ENCODE results near the gene RPL26.

RPL26 gene

GRCh38 chr17:8420041-8420934, 37.3 kb upstream of the RPL26 start:
- Histone ChIP-seq H3K4me3 (ENCODE audit: low read depth, low read length) (no peak overlapping the region), H3K9me3 (no peaks in the 10 kb centered on the region), H3K27me3 (no peaks in the 10 kb centered on the region), H3K36me3 (no peaks in the 10 kb centered on the region), H3K4me1 (no peaks in the 10 kb centered on the region)
- no peak for TF ChIP-seq CTCF (IDR thresholded peaks at IDR 0.05; ENCODE audit: low read depth, low read length)
- no peak for DNase-seq

- Histone ChIP-seq H3K36me3 (no peaks in the 10 kb centered on the region), H3K4me1 (no peaks in the 10 kb centered on the region), H3K27me3 (no peaks in the 10 kb centered on the region), H3K4me3 (ENCODE audit: low read depth, low read length) (no peak overlapping the region), H3K9me3 (no peaks in the 10 kb centered on the region)
- DNase-seq = no peak
- no peak for TF ChIP-seq CTCF (IDR thresholded peaks at IDR 0.05; ENCODE audit: low read depth, low read length)
Observed at GRCh38 chr17:8419305-8419704, 36.3 kb upstream of the RPL26 start.

GRCh38 chr17:8418471-8418870, 35.5 kb upstream of the RPL26 start:
- Histone ChIP-seq H3K36me3 (no peaks in the 10 kb centered on the region), H3K27me3 (no peaks in the 10 kb centered on the region), H3K9me3 (no peaks in the 10 kb centered on the region), H3K4me1 (no peaks in the 10 kb centered on the region), H3K4me3 (ENCODE audit: low read depth, low read length) (no peak overlapping the region)
- TF ChIP-seq CTCF (IDR thresholded peaks at IDR 0.05; ENCODE audit: low read depth, low read length) = no peak
- DNase-seq = no peak

GRCh38 chr17:8417806-8418205, 34.8 kb upstream of the RPL26 start:
- no peak overlapping the region for H3K4me3 ChIP-seq (ENCODE audit: low read depth, low read length)
- no peaks in the 10 kb centered on the region for H3K36me3 ChIP-seq
- H3K27me3 ChIP-seq = no peaks in the 10 kb centered on the region
- H3K9me3 ChIP-seq = no peaks in the 10 kb centered on the region
- H3K4me1 ChIP-seq = no peaks in the 10 kb centered on the region
- TF ChIP-seq CTCF (IDR thresholded peaks at IDR 0.05; ENCODE audit: low read depth, low read length) = no peak
- DNase-seq = no peak

GRCh38 chr17:8413938-8414337, 30.9 kb upstream of the RPL26 start:
- no peak for TF ChIP-seq CTCF (IDR thresholded peaks at IDR 0.05; ENCODE audit: low read depth, low read length)

GRCh38 chr17:8413328-8413727, 30.3 kb upstream of the RPL26 start:
- H3K9me3 ChIP-seq = no peaks in the 10 kb centered on the region

More at GRCh38 chr17:8413938-8414337, 30.9 kb upstream of the RPL26 start:
- DNase-seq = no peak
- no peak overlapping the region for H3K4me3 ChIP-seq (ENCODE audit: low read depth, low read length)
- H3K4me1 ChIP-seq = no peaks in the 10 kb centered on the region
- H3K27me3 ChIP-seq = no peaks in the 10 kb centered on the region
- H3K9me3 ChIP-seq = no peaks in the 10 kb centered on the region
- no peaks in the 10 kb centered on the region for H3K36me3 ChIP-seq

More at GRCh38 chr17:8413328-8413727, 30.3 kb upstream of the RPL26 start:
- TF ChIP-seq CTCF (IDR thresholded peaks at IDR 0.05; ENCODE audit: low read depth, low read length) = no peak
- H3K27me3 ChIP-seq = no peaks in the 10 kb centered on the region
- no peak for DNase-seq
- H3K4me3 ChIP-seq (ENCODE audit: low read depth, low read length) = no peak overlapping the region
- H3K4me1 ChIP-seq = no peaks in the 10 kb centered on the region
- no peaks in the 10 kb centered on the region for H3K36me3 ChIP-seq
